Natural killer cell (primary cell): ENCODE data around the gene NAV2. TPM values are rescaled to one million over a fixed set of nuclear protein-coding genes. Genes with fewer than 3 reads are reported as not detected.

Experiments used
- ATAC-seq, 3 donors: fragments of 150-1000 bp in 2 of 3; fragments of 200-7000 bp in 1 of 3; cut with Tn5 transposase; 1 replicate in 1 of 3; 2 replicates in 2 of 3; pipeline ENCODE4 v1.10.0; 2021; ENCODE audit warnings: mild to moderate bottlenecking in 2 of 3, moderate library complexity in 2 of 3
- DNase-seq, 2 donors: peaks; one replicate each; pipeline versions ENCODE4 v3.0.0 to v3.0.0-alpha.2; 2013 to 2021; ENCODE audit warnings: mixed read lengths in 1 of 2
- H3K27ac ChIP-seq: one replicate; pipeline ENCODE4 v1.5.1; 2013; ENCODE audit warnings: mild to moderate bottlenecking, low read length
- H3K27me3 ChIP-seq: one replicate; pipeline ENCODE4 v1.6.1; 2013; ENCODE audit warnings: low read length; ENCODE audit not compliant: control insufficient read depth, insufficient read depth
- H3K36me3 ChIP-seq: one replicate; pipeline ENCODE4 v1.6.1; 2013; ENCODE audit warnings: low read length; ENCODE audit not compliant: control insufficient read depth, insufficient read depth
- H3K4me1 ChIP-seq: one replicate; pipeline ENCODE4 v1.6.1; 2013; ENCODE audit warnings: low read length; ENCODE audit not compliant: control insufficient read depth, insufficient read depth
- H3K4me3 ChIP-seq: one replicate; pipeline ENCODE4 v1.5.1; 2013; ENCODE audit warnings: low read length
- H3K9me3 ChIP-seq: one replicate; pipeline ENCODE4 v1.6.1; 2013; ENCODE audit warnings: low read length; ENCODE audit not compliant: control insufficient read depth, insufficient read depth
- H3K27ac Mint-ChIP-seq, 2 donors: one replicate each; pipeline ENCODE4 v1.8.0; 2022; ENCODE audit warnings: mild to moderate bottlenecking in 2 of 2, mixed read lengths in 2 of 2, moderate library complexity in 1 of 2
- H3K27me3 Mint-ChIP-seq, 2 donors: one replicate each; pipeline ENCODE4 v1.8.0; 2022; ENCODE audit warnings: low read depth in 2 of 2, mixed read lengths in 2 of 2
- H3K36me3 Mint-ChIP-seq: one replicate; pipeline ENCODE4 v1.8.0; 2022; ENCODE audit warnings: mixed read lengths
- H3K4me1 Mint-ChIP-seq, 2 donors: one replicate each; pipeline ENCODE4 v1.8.0; 2022; ENCODE audit warnings: mixed read lengths in 2 of 2
- H3K4me3 Mint-ChIP-seq: one replicate; pipeline ENCODE4 v1.8.0; 2022; ENCODE audit warnings: mild to moderate bottlenecking, moderate library complexity, mixed read lengths
- H3K9me3 Mint-ChIP-seq, 2 donors: one replicate each; pipeline ENCODE4 v1.8.0; 2022; ENCODE audit warnings: mixed read lengths in 2 of 2
- WGBS: methylation state at CpG from one replicate; pipeline ENCODE4 v1.1.7; 2013; ENCODE audit warnings: missing lambda C conversion rate; ENCODE audit not compliant: insufficient coverage; 5-methylcytosine and 5-hydroxymethylcytosine counted together
- intact Hi-C: fragments of 100-400 bp; cut with micrococcal nuclease; formaldehyde crosslinking; loops from one replicate; pipeline ENCODE4 v1.14.2; 2022
- total RNA-seq, 4 donors: library from RNA; stranded (reverse); fragments of 120-200 nt in 1 of 4; gene quantifications; one replicate each; pipeline versions ENCODE4 v1.2.3 to v1.2.4, GENCODE V29; 2013 to 2022
- TF ChIP-seq, protein P1 (sequence below): fragments of 200-600 bp; IDR thresholded peaks from one replicate; pipeline ENCODE4 v1.8.0; 2022; ENCODE audit warnings: antibody characterized with exemption

The NAV2 gene
- total RNA-seq, 3 donors from 2014 or later (not counting 1 experiment from before 2014, with no cell fraction given) = 0.14 to 1.6 (median 0.43) TPM

- Histone ChIP-seq H3K27ac (no peak overlapping the region), H3K9me3 (no peaks in the 10 kb centered on the region), H3K27me3 (no peaks in the 10 kb centered on the region), H3K4me3 (no peak overlapping the region), H3K36me3 (no peaks in the 10 kb centered on the region), H3K4me1 (no peaks in the 10 kb centered on the region)
- Mint-ChIP-seq H3K36me3 (no peaks in the 10 kb centered on the region), H3K9me3 (no peaks in the 10 kb centered on the region), H3K4me1 (no peaks in the 10 kb centered on the region), H3K27me3 (peaks cover 0 to 3% of the 10 kb centered on the region in 2 donors), H3K27ac (no peak overlapping the region), H3K4me3 (no peak overlapping the region)
- ATAC-seq = no peak
- TF ChIP-seq, protein P1, sequence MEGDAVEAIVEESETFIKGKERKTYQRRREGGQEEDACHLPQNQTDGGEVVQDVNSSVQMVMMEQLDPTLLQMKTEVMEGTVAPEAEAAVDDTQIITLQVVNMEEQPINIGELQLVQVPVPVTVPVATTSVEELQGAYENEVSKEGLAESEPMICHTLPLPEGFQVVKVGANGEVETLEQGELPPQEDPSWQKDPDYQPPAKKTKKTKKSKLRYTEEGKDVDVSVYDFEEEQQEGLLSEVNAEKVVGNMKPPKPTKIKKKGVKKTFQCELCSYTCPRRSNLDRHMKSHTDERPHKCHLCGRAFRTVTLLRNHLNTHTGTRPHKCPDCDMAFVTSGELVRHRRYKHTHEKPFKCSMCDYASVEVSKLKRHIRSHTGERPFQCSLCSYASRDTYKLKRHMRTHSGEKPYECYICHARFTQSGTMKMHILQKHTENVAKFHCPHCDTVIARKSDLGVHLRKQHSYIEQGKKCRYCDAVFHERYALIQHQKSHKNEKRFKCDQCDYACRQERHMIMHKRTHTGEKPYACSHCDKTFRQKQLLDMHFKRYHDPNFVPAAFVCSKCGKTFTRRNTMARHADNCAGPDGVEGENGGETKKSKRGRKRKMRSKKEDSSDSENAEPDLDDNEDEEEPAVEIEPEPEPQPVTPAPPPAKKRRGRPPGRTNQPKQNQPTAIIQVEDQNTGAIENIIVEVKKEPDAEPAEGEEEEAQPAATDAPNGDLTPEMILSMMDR = no peak
- 92% methylated on average over 6 of the region's 6 CpGs for WGBS
- intact Hi-C loops = no loop called here
- no peak for DNase-seq
Observed at GRCh38 chr11:19849107-19849789, 136.6 kb downstream of the NAV2 start.

DNA sequence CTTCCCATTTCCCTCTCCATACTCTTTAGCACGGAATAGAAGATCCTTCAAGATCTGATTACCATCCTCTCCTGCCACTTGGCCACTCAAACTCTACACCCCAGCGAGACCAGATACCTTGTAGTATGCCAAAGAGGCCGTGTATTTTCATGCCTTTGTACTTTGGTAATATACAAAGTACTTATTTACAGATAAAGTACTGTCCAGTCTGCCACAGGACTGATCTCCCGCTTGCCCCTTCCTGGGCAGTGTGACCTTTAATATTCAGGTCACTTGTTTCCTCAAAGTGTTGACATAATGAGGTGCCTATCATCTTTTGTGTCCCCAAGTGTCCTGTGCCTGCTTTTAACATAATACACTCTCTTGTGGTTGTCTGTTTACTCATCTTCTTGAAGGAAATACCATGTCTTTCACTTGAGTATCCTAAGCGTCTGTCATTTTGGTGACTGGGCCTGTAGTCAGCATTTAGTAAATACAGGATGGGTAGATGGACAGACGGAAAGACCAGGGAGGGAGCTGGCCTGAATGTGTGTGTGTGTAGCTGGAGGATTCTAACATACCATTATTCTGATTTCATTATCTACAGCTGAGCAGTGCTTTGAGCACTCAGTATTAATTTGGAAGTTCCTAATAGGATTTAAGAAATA is 137.4 kb downstream of the NAV2 start:
- Mint-ChIP-seq H3K27ac (no peak overlapping the region), H3K27me3 (peaks cover 0 to 8% of the 10 kb centered on the region in 2 donors), H3K4me1 (no peaks in the 10 kb centered on the region), H3K4me3 (no peak overlapping the region), H3K36me3 (no peaks in the 10 kb centered on the region), H3K9me3 (no peaks in the 10 kb centered on the region)
- no peaks in the 10 kb centered on the region for H3K9me3 ChIP-seq
- H3K4me1 ChIP-seq = no peaks in the 10 kb centered on the region
- H3K36me3 ChIP-seq = no peaks in the 10 kb centered on the region
- no peak overlapping the region for H3K4me3 ChIP-seq
- ATAC-seq (no peak), DNase-seq (no peak)
- no peaks in the 10 kb centered on the region for H3K27me3 ChIP-seq
- TF ChIP-seq, protein P1 = no peak
- WGBS = 93% methylated on average over 4 of the region's 6 CpGs
- H3K27ac ChIP-seq = no peak overlapping the region
- intact Hi-C loops = no loop called here

GRCh38 chr11:19852288-19852687 is 139.7 kb downstream of the NAV2 start:
- Histone ChIP-seq H3K9me3 (no peaks in the 10 kb centered on the region), H3K27ac (no peak overlapping the region), H3K4me3 (no peak overlapping the region), H3K27me3 (no peaks in the 10 kb centered on the region), H3K36me3 (no peaks in the 10 kb centered on the region), H3K4me1 (no peaks in the 10 kb centered on the region)
- H3K27ac Mint-ChIP-seq = no peak overlapping the region
- intact Hi-C loops = no loop called here
- DNase-seq (no peak), ATAC-seq (no peak)
- no peaks in the 10 kb centered on the region for H3K9me3 Mint-ChIP-seq
- no peaks in the 10 kb centered on the region for H3K4me1 Mint-ChIP-seq
- TF ChIP-seq, protein P1 = no peak
- no peaks in the 10 kb centered on the region for H3K36me3 Mint-ChIP-seq
- H3K27me3 Mint-ChIP-seq = peaks cover 0 to 8% of the 10 kb centered on the region in 2 donors
- no peak overlapping the region for H3K4me3 Mint-ChIP-seq
- WGBS = 88% methylated on average over 2 of the region's 2 CpGs
